Lung (tissue), 12 donors: ENCODE measurements around the gene IL20RB. TPM values are rescaled to one million over a fixed set of nuclear protein-coding genes. Genes with fewer than 3 reads are reported as not detected.
"Not testable (repeated sequence)": the region's sequence is repeated elsewhere in the genome, so short reads cannot be mapped to it uniquely, and the experiment has no call there.

Experiments used
- ATAC-seq: fragments of 200-7000 bp; cut with Tn5 transposase; one replicate; pipeline ENCODE4 v1.9.1; 2020; ENCODE audit warnings: moderate number of reproducible peaks; ENCODE audit not compliant: insufficient read depth, low FRiP score
- DNase-seq, 3 donors: peaks; one replicate each; pipeline ENCODE4 v3.0.0-alpha.2; 2013 to 2017
- H3K27ac ChIP-seq, 2 donors: one replicate each; pipeline ENCODE4 v1.5.1; 2013; ENCODE audit warnings: mild to moderate bottlenecking in 2 of 2, moderate library complexity in 2 of 2, control low read depth in 1 of 2, inconsistent platforms in 1 of 2, low read depth in 1 of 2, low read length in 1 of 2
- H3K27me3 ChIP-seq, 3 donors: one replicate each; pipeline ENCODE4 v1.5.1; 2013; ENCODE audit warnings: low read length in 2 of 3; ENCODE audit not compliant: control insufficient read depth in 3 of 3, insufficient read depth in 3 of 3
- H3K36me3 ChIP-seq, 4 donors: one replicate each; pipeline ENCODE4 v1.5.1; 2013; ENCODE audit warnings: low read length in 4 of 4, mild to moderate bottlenecking in 1 of 4, moderate library complexity in 1 of 4; ENCODE audit not compliant: control insufficient read depth in 4 of 4, insufficient read depth in 4 of 4
- H3K4me1 ChIP-seq, 5 donors: one replicate each; pipeline ENCODE4 v1.5.1; 2013; ENCODE audit warnings: low read length in 5 of 5, mild to moderate bottlenecking in 2 of 5, moderate library complexity in 1 of 5; ENCODE audit not compliant: control insufficient read depth in 5 of 5, insufficient read depth in 5 of 5
- H3K4me3 ChIP-seq: one replicate; pipeline ENCODE4 v1.5.1; 2013; ENCODE audit warnings: mild to moderate bottlenecking, control low read depth, moderate library complexity
- H3K9ac ChIP-seq, 2 donors: one replicate each; pipeline ENCODE4 v1.5.1; 2013; ENCODE audit warnings: low read length in 2 of 2, control low read depth in 1 of 2; ENCODE audit not compliant: insufficient read depth in 1 of 2
- H3K9me3 ChIP-seq, 4 donors: one replicate each; pipeline ENCODE4 v1.5.1; 2013; ENCODE audit warnings: low read length in 3 of 4, mild to moderate bottlenecking in 1 of 4, moderate library complexity in 1 of 4; ENCODE audit not compliant: control insufficient read depth in 4 of 4, insufficient read depth in 3 of 4
- CTCF ChIP-seq: IDR thresholded peaks from 2 replicates; pipeline ENCODE4 v1.5.1; 2012; ENCODE audit warnings: mild to moderate bottlenecking; ENCODE audit errors: control extremely low read depth, extremely low read depth
- WGBS, 2 donors: extraction: QIAGEN DNeasy Blood & Tissue Kit; methylation state at CpG; one replicate each; pipeline ENCODE4 v1.1.7; 2013; 5-methylcytosine and 5-hydroxymethylcytosine counted together
- polyA plus RNA-seq, 2 donors: library from polyadenylated mRNA; stranded (reverse); fragments of 200-250 nt; gene quantifications; one replicate each; pipeline ENCODE4 v1.2.1, GENCODE V29; 2013
- total RNA-seq, 2 donors: library from RNA; depleted of rRNA in 1 of 2; stranded (reverse); fragments of >200 nt in 1 of 2; gene quantifications; one replicate each; pipeline ENCODE4 v1.2.1, GENCODE V29; 2014 to 2021
- donor health status: control.
- donor health status: control.
- donor health status: Bipolar disorder and iron deficiency.
- donor health status: healthy.
- donor health status: DM: yes; HTN: yes; CAD: no.

The IL20RB gene
- total and polyA plus RNA-seq, 4 donors = 0.23 to 1.3 (median 0.88) TPM

DNA sequence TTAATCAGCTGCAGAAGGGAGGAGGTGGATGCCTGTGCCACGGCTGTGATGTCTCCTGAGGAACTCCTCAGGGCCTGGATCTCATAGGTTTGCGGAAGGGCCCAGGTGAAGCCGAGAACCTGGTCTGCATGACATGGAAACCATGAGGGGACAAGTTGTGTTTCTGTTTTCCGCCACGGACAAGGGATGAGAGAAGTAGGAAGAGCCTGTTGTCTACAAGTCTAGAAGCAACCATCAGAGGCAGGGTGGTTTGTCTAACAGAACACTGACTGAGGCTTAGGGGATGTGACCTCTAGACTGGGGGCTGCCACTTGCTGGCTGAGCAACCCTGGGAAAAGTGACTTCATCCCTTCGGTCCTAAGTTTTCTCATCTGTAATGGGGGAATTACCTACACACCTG lies 52.4 kb downstream of the IL20RB start:
- Histone ChIP-seq H3K4me3 (no peak overlapping the region), H3K27me3 (no peaks in the 10 kb centered on the region), H3K9me3 (no peaks in the 10 kb centered on the region), H3K36me3 (no peaks in the 10 kb centered on the region), H3K4me1 (peaks cover 0 to 4% (median 0%) of the 10 kb centered on the region in 5 donors), H3K27ac (no peak overlapping the region), H3K9ac (no peak overlapping the region)
- no peak for DNase-seq
- WGBS, 2 donors = 95 to 96% methylated on average over 6 of the region's 6 CpGs
- no peak for ATAC-seq
- no peak for TF ChIP-seq CTCF

GRCh38 chr3:137011153-137011552 lies 53.4 kb downstream of the IL20RB start:
- no peak for DNase-seq
- ATAC-seq = no peak
- no peak overlapping the region for H3K4me3 ChIP-seq
- H3K9me3 ChIP-seq = no peaks in the 10 kb centered on the region
- peaks cover 0 to 4% (median 0%) of the 10 kb centered on the region in 5 donors for H3K4me1 ChIP-seq
- TF ChIP-seq CTCF = no peak
- 88 to 93% methylated on average over 4 of the region's 4 CpGs for WGBS, 2 donors
- H3K9ac ChIP-seq = no peak overlapping the region
- no peak overlapping the region for H3K27ac ChIP-seq
- H3K36me3 ChIP-seq = no peaks in the 10 kb centered on the region
- no peaks in the 10 kb centered on the region for H3K27me3 ChIP-seq

DNA sequence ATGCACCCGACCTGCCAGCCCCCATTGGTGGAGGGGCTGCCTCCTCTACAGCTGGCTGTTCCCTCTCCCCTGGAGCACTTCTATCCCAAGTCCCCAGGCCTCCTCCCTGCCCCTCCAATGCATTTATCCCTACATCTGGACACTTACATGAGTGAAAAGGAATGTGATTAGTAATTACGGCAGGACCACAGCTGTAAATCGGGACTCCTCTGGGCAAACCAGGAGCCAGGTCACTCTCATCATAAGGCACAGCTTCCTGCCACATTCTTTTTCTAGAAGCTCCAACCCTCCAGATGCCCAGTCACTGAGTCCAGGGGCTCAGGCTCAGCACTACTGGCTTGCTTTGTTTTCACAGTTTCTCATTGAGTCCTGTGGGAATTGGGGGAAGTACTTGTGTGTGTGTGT lies 54.3 kb downstream of the IL20RB start:
- no peak overlapping the region for H3K9ac ChIP-seq
- no peak overlapping the region for H3K4me3 ChIP-seq
- no peaks in the 10 kb centered on the region for H3K36me3 ChIP-seq
- H3K27me3 ChIP-seq = no peaks in the 10 kb centered on the region
- TF ChIP-seq CTCF = no peak
- 77 to 88% methylated on average over 3 of the region's 3 CpGs for WGBS, 2 donors
- H3K27ac ChIP-seq = no peak overlapping the region
- no peaks in the 10 kb centered on the region for H3K9me3 ChIP-seq
- peaks cover 0 to 4% (median 0%) of the 10 kb centered on the region in 5 donors for H3K4me1 ChIP-seq
- no peak for DNase-seq
- no peak for ATAC-seq

DNA sequence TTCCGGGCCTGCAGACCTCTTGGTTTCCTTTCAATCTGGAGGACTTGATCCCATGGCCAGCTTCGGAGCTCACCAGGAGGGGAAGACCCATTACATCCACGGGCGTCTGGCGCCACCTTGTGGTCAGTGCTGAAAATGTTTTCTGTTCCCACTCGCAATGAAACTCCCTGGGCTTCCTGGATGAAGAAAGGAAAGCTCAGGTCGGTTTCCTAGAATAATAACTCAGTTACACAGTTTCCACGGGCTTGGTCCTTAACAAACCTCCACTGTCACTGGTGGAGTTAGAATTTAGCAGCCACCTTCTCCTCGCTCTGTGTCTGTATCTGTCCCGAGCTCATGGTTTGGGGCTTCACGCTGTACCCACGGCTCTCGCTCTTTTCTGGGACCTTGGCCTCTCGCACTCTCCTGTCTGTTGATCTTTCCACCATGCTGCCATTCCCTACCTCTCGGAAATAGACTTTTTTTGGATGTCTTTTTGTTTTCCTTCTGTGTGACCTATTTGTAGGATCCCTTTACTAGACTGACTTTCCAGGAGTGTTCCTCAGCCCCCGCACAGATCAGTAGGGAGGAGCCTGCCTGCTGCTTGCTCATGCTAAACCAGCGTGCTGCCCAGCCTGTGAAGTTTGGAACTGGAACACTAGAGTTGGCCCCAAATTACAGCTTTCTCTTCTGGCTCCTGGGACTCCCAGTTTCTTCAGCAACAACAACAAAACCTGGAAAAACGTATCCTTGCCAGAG lies 56.3 kb downstream of the IL20RB start:
- TF ChIP-seq CTCF = peak; percentile 98
- H3K27ac ChIP-seq = peak overlapping the region in 1 of 2 donors; percentile 80
- DNase-seq = peak; percentile 92 to 95 (median 95)

GRCh38 chr3:137017316-137017715 lies 59.5 kb downstream of the IL20RB start:
- H3K27me3 ChIP-seq, H3K36me3 ChIP-seq, H3K9me3 ChIP-seq, H3K4me3 ChIP-seq, ATAC-seq, H3K27ac ChIP-seq, H3K9ac ChIP-seq, H3K4me1 ChIP-seq, DNase-seq: not testable (repeated sequence)
- WGBS, 2 donors = 83 to 84% methylated on average over 1 of the region's 1 CpG

More for the DNA sequence above, 56.3 kb downstream of the IL20RB start:
- no peaks in the 10 kb centered on the region for H3K36me3 ChIP-seq
- H3K4me1 ChIP-seq = peaks cover 0 to 4% (median 0%) of the 10 kb centered on the region in 5 donors
- H3K27me3 ChIP-seq = no peaks in the 10 kb centered on the region
- H3K4me3 ChIP-seq = no peak overlapping the region
- peak overlapping the region in 1 of 2 donors; percentile 50 for H3K9ac ChIP-seq
- peak; percentile 98 for ATAC-seq
- 12 to 13% methylated on average over 18 of the region's 18 CpGs for WGBS, 2 donors
- no peaks in the 10 kb centered on the region for H3K9me3 ChIP-seq
